ENCODE results near the gene HEATR5A.

DNA sequence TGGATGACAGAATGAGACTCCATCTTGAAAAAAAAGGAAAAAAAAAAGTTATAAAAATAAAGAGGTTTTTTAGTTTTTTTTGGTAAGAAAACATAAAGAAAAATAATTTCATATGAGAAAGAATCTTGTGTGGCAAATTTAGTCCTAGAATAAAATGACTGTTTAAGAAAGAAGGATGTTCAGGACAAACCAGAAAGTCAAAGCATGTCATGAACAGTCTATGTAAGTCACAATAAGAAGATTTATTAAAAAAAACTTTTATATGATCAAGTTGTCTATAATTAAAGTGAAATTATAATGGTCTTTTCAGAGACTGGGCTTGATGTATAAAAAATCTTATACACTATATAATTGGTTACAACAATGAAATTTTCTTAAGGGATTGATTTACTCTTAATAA lies 144.6 kb downstream of the HEATR5A start:
- TF ChIP-seq, protein P1, sequence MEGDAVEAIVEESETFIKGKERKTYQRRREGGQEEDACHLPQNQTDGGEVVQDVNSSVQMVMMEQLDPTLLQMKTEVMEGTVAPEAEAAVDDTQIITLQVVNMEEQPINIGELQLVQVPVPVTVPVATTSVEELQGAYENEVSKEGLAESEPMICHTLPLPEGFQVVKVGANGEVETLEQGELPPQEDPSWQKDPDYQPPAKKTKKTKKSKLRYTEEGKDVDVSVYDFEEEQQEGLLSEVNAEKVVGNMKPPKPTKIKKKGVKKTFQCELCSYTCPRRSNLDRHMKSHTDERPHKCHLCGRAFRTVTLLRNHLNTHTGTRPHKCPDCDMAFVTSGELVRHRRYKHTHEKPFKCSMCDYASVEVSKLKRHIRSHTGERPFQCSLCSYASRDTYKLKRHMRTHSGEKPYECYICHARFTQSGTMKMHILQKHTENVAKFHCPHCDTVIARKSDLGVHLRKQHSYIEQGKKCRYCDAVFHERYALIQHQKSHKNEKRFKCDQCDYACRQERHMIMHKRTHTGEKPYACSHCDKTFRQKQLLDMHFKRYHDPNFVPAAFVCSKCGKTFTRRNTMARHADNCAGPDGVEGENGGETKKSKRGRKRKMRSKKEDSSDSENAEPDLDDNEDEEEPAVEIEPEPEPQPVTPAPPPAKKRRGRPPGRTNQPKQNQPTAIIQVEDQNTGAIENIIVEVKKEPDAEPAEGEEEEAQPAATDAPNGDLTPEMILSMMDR (IDR thresholded peaks at IDR 0.05; ENCODE audit: borderline replicate concordance, extremely low read depth, low read length, poor library complexity, severe bottlenecking), result no peak
- no peak for TF ChIP-seq EZH2 (IDR thresholded peaks at IDR 0.05; ENCODE audit: borderline replicate concordance, low read depth, low read length, severe bottlenecking)
